ENCODE data around the gene RFK. TPM values are rescaled to one million over a fixed set of nuclear protein-coding genes. Genes with fewer than 3 reads are reported as not detected.

RFK gene
- 17.0 and 26.9 TPM in 2 replicates for total RNA-seq

GRCh38 chr9:76394195-76394959 is at the start of gene RFK:
TSS of gene RFK (minus strand) at chr9:76394426. CDS start at chr9:76394171, 255 bp downstream.

Other genes starting within 250 kb of the RFK start
- gene GCNT1, start 64.8 kb upstream of the RFK start, total RNA-seq: 55.4 and 64.5 TPM in 2 replicates